HepG2 (cell line): ENCODE data around the gene CCND1. TPM values are rescaled to one million over a fixed set of nuclear protein-coding genes. Genes with fewer than 3 reads are reported as not detected.

Experiments
- CC2D1A ChIP-seq: sonication (generic); formaldehyde crosslinking; IDR thresholded peaks from 2 replicates; pipeline ENCODE4 v1.8.1; 2023; ENCODE audit warnings: mild to moderate bottlenecking, missing genetic modification reagents
- CREM ChIP-seq, 2 experiments: sonication (generic) in 1 of 2; formaldehyde crosslinking in 1 of 2; IDR thresholded peaks; 2 replicates each; pipeline versions ENCODE4 v1.4.0 to v1.6.1; 2016 to 2020; ENCODE audit warnings: antibody characterized with exemption in 1 of 2, mild to moderate bottlenecking in 1 of 2, missing genetic modification reagents in 1 of 2
- MTF1 ChIP-seq: sonication (generic); formaldehyde crosslinking; IDR thresholded peaks from 2 replicates; pipeline ENCODE4 v1.5.0; 2020; ENCODE audit warnings: missing genetic modification reagents
- SIX4 ChIP-seq: sonication (generic); formaldehyde crosslinking; IDR thresholded peaks from 2 replicates; pipeline ENCODE4 v1.4.0; 2020; ENCODE audit warnings: missing genetic modification reagents
- polyA plus RNA-seq, 8 experiments: library from polyadenylated mRNA; depleted of rRNA in 3 of 8; stranded (reverse) in 7 of 8; unstranded in 1 of 8; fragments of >200 nt; fragmentation: Illumina TruSeq in 4 of 8; extraction: Trizol in 4 of 8; gene quantifications; 2 replicates each; pipeline versions ENCODE4 v1.2.1 to v1.2.3, GENCODE V29; 2011 to 2016; ENCODE audit warnings: low read depth in 4 of 8, missing spikeins in 1 of 8, mixed read lengths in 1 of 8; ENCODE audit not compliant: insufficient read depth in 1 of 8
- total RNA-seq, 5 experiments: library from RNA; depleted of rRNA; stranded (reverse); fragments of >200 nt; fragmentation: Illumina TruSeq; extraction: Trizol; gene quantifications; 2 replicates each; pipeline ENCODE4 v1.2.3, GENCODE V29; 2016; ENCODE audit warnings: low read depth in 1 of 5
- TF ChIP-seq, protein P1 (sequence below): sonication (generic); formaldehyde crosslinking; IDR thresholded peaks from 2 replicates; pipeline ENCODE4 v1.5.0; 2020; ENCODE audit warnings: mild to moderate bottlenecking, missing genetic modification reagents, borderline replicate concordance
- TF ChIP-seq, protein P2 (sequence below): sonication (generic); formaldehyde crosslinking; IDR thresholded peaks from 2 replicates; pipeline ENCODE4 v1.8.1; 2023; ENCODE audit warnings: mild to moderate bottlenecking, inconsistent platforms, moderate library complexity, missing genetic modification reagents, borderline replicate concordance
- TF ChIP-seq, protein P3 (sequence below): sonication (generic); formaldehyde crosslinking; IDR thresholded peaks from 2 replicates; pipeline ENCODE4 v1.4.0; 2020; ENCODE audit warnings: missing genetic modification reagents, borderline replicate concordance
- TF ChIP-seq, protein P4 (sequence below): sonication (generic); formaldehyde crosslinking; IDR thresholded peaks from 2 replicates; pipeline ENCODE4 v1.5.1; 2020; ENCODE audit warnings: mild to moderate bottlenecking, moderate library complexity, missing genetic modification reagents
- TF ChIP-seq, protein P5 (sequence below), 2 experiments: sonication (generic) in 1 of 2; formaldehyde crosslinking in 1 of 2; IDR thresholded peaks; 2 replicates each; pipeline versions ENCODE4 v1.4.0 to v1.6.1; 2018 to 2020; ENCODE audit warnings: missing genetic modification reagents in 2 of 2, borderline replicate concordance in 1 of 2, low read depth in 1 of 2, mild to moderate bottlenecking in 1 of 2, missing biosample characterization in 1 of 2

The CCND1 gene
- total and polyA plus RNA-seq, 2 of the 13 experiments (the other 11 are each of a cell fraction or from before 2014, with no cell fraction given) = 107 to 136 TPM

DNA sequence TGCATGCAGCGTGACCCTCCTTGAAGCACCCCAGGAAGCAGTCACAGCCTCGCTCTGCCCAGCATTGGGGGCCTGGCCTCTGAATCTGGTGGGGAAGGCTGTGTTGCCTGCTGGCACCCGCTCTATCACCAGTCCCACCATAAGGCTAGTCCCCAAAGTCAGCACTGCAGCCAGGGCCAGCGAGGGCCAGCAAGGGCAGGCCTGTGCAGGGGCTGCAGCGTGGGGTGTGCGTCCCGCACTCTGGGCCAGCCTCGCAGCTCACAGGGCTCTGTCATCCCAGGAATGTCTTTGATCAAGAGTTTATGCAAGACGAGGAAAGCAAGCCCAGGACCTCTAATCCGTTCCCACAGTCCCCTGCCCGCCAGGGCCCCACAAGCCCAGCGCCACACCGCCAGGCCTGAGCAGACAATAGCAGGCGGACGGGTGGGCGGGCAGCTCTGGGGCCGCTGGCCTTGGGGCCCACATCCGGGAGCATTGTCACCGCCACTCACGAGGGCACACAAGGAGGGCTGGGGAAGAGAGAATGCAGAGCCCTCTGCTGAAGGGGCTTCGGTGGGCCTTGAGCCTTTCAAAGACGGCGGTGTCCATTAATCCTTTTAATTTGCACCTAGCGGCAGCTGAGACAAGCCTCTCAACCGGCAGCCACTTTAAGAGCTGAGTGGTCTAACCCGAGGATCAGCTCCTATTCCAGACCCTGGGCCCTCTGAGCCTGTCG, 17.1 kb downstream of the CCND1 start (continued):
- TF ChIP-seq, protein P1, sequence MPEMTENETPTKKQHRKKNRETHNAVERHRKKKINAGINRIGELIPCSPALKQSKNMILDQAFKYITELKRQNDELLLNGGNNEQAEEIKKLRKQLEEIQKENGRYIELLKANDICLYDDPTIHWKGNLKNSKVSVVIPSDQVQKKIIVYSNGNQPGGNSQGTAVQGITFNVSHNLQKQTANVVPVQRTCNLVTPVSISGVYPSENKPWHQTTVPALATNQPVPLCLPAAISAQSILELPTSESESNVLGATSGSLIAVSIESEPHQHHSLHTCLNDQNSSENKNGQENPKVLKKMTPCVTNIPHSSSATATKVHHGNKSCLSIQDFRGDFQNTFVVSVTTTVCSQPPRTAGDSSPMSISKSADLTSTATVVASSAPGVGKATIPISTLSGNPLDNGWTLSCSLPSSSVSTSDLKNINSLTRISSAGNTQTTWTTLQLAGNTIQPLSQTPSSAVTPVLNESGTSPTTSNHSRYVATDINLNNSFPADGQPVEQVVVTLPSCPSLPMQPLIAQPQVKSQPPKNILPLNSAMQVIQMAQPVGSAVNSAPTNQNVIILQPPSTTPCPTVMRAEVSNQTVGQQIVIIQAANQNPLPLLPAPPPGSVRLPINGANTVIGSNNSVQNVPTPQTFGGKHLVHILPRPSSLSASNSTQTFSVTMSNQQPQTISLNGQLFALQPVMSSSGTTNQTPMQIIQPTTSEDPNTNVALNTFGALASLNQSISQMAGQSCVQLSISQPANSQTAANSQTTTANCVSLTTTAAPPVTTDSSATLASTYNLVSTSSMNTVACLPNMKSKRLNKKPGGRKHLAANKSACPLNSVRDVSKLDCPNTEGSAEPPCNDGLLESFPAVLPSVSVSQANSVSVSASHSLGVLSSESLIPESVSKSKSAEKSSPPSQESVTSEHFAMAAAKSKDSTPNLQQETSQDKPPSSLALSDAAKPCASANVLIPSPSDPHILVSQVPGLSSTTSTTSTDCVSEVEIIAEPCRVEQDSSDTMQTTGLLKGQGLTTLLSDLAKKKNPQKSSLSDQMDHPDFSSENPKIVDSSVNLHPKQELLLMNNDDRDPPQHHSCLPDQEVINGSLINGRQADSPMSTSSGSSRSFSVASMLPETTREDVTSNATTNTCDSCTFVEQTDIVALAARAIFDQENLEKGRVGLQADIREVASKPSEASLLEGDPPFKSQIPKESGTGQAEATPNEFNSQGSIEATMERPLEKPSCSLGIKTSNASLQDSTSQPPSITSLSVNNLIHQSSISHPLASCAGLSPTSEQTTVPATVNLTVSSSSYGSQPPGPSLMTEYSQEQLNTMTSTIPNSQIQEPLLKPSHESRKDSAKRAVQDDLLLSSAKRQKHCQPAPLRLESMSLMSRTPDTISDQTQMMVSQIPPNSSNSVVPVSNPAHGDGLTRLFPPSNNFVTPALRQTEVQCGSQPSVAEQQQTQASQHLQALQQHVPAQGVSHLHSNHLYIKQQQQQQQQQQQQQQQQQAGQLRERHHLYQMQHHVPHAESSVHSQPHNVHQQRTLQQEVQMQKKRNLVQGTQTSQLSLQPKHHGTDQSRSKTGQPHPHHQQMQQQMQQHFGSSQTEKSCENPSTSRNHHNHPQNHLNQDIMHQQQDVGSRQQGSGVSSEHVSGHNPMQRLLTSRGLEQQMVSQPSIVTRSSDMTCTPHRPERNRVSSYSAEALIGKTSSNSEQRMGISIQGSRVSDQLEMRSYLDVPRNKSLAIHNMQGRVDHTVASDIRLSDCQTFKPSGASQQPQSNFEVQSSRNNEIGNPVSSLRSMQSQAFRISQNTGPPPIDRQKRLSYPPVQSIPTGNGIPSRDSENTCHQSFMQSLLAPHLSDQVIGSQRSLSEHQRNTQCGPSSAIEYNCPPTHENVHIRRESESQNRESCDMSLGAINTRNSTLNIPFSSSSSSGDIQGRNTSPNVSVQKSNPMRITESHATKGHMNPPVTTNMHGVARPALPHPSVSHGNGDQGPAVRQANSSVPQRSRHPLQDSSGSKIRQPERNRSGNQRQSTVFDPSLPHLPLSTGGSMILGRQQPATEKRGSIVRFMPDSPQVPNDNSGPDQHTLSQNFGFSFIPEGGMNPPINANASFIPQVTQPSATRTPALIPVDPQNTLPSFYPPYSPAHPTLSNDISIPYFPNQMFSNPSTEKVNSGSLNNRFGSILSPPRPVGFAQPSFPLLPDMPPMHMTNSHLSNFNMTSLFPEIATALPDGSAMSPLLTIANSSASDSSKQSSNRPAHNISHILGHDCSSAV (CRISPR knock-in tag) = peak; percentile 37; the same call in 1 of the 2 replicates
- TF ChIP-seq MTF1 (no peak), SIX4 (CRISPR knock-in tag) (peak; percentile 68; the same call in 1 of the 2 replicates), CC2D1A (peak; percentile 59; the same call in 1 of the 2 replicates), CREM (IDR thresholded peaks at IDR 0.05) (peak; percentile 65), CREM (CRISPR knock-in tag; IDR thresholded peaks at IDR 0.05) (no peak)
- TF ChIP-seq, protein P2, sequence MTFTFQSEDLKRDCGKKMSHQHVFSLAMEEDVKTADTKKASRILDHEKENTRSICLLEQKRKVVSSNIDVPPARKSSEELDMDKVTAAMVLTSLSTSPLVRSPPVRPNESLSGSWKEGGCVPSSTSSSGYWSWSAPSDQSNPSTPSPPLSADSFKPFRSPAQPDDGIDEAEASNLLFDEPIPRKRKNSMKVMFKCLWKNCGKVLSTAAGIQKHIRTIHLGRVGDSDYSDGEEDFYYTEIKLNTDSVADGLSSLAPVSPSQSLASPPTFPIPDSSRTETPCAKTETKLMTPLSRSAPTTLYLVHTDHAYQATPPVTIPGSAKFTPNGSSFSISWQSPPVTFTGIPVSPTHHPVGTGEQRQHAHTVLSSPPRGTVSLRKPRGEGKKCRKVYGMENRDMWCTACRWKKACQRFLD (CRISPR knock-in tag) = 0 out of 2 replicates have a peak, but pooled peaks have one; percentile 72
- TF ChIP-seq, protein P3, sequence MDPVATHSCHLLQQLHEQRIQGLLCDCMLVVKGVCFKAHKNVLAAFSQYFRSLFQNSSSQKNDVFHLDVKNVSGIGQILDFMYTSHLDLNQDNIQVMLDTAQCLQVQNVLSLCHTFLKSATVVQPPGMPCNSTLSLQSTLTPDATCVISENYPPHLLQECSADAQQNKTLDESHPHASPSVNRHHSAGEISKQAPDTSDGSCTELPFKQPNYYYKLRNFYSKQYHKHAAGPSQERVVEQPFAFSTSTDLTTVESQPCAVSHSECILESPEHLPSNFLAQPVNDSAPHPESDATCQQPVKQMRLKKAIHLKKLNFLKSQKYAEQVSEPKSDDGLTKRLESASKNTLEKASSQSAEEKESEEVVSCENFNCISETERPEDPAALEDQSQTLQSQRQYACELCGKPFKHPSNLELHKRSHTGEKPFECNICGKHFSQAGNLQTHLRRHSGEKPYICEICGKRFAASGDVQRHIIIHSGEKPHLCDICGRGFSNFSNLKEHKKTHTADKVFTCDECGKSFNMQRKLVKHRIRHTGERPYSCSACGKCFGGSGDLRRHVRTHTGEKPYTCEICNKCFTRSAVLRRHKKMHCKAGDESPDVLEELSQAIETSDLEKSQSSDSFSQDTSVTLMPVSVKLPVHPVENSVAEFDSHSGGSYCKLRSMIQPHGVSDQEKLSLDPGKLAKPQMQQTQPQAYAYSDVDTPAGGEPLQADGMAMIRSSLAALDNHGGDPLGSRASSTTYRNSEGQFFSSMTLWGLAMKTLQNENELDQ (CRISPR knock-in tag) = peak; percentile 63; the same call in 1 of the 2 replicates
- TF ChIP-seq, protein P4, sequence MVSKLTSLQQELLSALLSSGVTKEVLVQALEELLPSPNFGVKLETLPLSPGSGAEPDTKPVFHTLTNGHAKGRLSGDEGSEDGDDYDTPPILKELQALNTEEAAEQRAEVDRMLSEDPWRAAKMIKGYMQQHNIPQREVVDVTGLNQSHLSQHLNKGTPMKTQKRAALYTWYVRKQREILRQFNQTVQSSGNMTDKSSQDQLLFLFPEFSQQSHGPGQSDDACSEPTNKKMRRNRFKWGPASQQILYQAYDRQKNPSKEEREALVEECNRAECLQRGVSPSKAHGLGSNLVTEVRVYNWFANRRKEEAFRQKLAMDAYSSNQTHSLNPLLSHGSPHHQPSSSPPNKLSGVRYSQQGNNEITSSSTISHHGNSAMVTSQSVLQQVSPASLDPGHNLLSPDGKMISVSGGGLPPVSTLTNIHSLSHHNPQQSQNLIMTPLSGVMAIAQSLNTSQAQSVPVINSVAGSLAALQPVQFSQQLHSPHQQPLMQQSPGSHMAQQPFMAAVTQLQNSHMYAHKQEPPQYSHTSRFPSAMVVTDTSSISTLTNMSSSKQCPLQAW (CRISPR knock-in tag) = peak; percentile 59
- TF ChIP-seq, protein P5, sequence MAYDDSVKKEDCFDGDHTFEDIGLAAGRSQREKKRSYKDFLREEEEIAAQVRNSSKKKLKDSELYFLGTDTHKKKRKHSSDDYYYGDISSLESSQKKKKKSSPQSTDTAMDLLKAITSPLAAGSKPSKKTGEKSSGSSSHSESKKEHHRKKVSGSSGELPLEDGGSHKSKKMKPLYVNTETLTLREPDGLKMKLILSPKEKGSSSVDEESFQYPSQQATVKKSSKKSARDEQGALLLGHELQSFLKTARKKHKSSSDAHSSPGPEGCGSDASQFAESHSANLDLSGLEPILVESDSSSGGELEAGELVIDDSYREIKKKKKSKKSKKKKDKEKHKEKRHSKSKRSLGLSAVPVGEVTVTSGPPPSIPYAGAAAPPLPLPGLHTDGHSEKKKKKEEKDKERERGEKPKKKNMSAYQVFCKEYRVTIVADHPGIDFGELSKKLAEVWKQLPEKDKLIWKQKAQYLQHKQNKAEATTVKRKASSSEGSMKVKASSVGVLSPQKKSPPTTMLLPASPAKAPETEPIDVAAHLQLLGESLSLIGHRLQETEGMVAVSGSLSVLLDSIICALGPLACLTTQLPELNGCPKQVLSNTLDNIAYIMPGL (CRISPR knock-in tag; IDR thresholded peaks at IDR 0.05; ENCODE audit: borderline replicate concordance in 1 of 2, low read depth in 1 of 2) = peak; percentile 62 to 73; a peak in 3 of 4 replicates
